HL-60 (cell line): ENCODE results near the gene CCL17.

Experiments used
- DNase-seq, 2 experiments: peaks; one replicate each; pipeline ENCODE4 v3.0.0-alpha.2; 2010 to 2020; ENCODE audit warnings: low read depth in 1 of 2, low spot score in 1 of 2
- H3K27ac ChIP-seq: fragments of 250-450 bp; sonication (Bioruptor Pico); replicated peaks from 2 replicates; pipeline ENCODE4 v1.5.1; 2020; ENCODE audit warnings: mild to moderate bottlenecking, moderate library complexity
- H3K27me3 ChIP-seq: fragments of 250-450 bp; sonication (Bioruptor Pico); 2 replicates; pipeline ENCODE4 v1.5.1; 2021; ENCODE audit warnings: mild to moderate bottlenecking, moderate library complexity; ENCODE audit not compliant: insufficient read depth, poor library complexity, severe bottlenecking
- H3K4me3 ChIP-seq: replicated peaks from 2 replicates; pipeline ENCODE4 v1.5.1; 2011; ENCODE audit warnings: mild to moderate bottlenecking, control low read depth, low read length; ENCODE audit not compliant: insufficient read depth
- GABPA ChIP-seq: IDR thresholded peaks from 2 replicates; pipeline ENCODE4 v1.6.1; 2012; ENCODE audit warnings: low read depth
- POLR2AphosphoS5 ChIP-seq: IDR thresholded peaks from 2 replicates; pipeline ENCODE4 v1.6.1; 2012; ENCODE audit warnings: low read depth
- REST ChIP-seq: IDR thresholded peaks from 2 replicates; pipeline ENCODE4 v1.6.1; 2012; ENCODE audit warnings: low read depth; ENCODE audit not compliant: insufficient replicate concordance
- SPI1 ChIP-seq: IDR thresholded peaks from 2 replicates; pipeline ENCODE4 v1.6.1; 2012; ENCODE audit warnings: low read depth, mild to moderate bottlenecking, borderline replicate concordance
- TF ChIP-seq, protein P1 (sequence below): IDR thresholded peaks from one replicate; pipeline ENCODE4 v1.5.1; 2011; ENCODE audit warnings: low read length, control low read depth, inconsistent platforms; ENCODE audit not compliant: insufficient read depth

Gene CCL17

DNA sequence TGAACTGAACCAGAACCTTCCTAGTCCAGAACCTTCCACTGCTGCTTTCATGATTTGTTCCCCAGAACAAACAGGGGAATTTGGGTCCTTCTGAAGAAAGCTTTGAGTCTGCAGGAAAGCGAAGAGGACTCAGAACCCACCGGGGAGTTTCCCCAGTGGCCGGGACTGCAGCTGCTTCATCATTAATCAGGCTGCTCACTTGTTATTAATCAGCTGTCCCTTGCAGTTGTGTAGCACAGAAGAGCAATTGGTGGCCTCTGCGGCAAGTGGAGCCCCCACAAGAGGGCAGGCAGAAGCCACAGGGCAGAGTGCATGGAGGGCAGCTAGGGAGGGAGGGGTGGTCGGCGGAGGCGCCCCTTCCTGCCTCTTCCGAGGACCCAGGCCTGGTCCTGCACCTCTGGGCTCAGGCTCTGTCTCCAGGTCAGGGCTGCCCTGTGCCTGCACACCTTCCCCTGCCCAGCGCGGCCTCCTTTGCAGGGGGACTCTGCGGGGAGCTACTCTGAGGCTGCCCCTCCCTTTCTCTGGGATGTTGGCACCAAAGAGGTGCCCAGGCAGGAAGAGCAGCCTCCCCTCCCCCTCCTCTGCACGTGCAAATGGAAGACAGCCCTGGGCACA lies 6.9 kb downstream of the CCL17 start:
- no peak overlapping the region for H3K4me3 ChIP-seq
- H3K27me3 ChIP-seq = no peaks in the 10 kb centered on the region
- TF ChIP-seq, protein P1, sequence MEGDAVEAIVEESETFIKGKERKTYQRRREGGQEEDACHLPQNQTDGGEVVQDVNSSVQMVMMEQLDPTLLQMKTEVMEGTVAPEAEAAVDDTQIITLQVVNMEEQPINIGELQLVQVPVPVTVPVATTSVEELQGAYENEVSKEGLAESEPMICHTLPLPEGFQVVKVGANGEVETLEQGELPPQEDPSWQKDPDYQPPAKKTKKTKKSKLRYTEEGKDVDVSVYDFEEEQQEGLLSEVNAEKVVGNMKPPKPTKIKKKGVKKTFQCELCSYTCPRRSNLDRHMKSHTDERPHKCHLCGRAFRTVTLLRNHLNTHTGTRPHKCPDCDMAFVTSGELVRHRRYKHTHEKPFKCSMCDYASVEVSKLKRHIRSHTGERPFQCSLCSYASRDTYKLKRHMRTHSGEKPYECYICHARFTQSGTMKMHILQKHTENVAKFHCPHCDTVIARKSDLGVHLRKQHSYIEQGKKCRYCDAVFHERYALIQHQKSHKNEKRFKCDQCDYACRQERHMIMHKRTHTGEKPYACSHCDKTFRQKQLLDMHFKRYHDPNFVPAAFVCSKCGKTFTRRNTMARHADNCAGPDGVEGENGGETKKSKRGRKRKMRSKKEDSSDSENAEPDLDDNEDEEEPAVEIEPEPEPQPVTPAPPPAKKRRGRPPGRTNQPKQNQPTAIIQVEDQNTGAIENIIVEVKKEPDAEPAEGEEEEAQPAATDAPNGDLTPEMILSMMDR = no peak
- TF ChIP-seq GABPA = no peak
- TF ChIP-seq REST = no peak
- TF ChIP-seq POLR2AphosphoS5 = no peak
- TF ChIP-seq SPI1 = no peak
- no peak for DNase-seq
- no peak overlapping the region for H3K27ac ChIP-seq

DNA sequence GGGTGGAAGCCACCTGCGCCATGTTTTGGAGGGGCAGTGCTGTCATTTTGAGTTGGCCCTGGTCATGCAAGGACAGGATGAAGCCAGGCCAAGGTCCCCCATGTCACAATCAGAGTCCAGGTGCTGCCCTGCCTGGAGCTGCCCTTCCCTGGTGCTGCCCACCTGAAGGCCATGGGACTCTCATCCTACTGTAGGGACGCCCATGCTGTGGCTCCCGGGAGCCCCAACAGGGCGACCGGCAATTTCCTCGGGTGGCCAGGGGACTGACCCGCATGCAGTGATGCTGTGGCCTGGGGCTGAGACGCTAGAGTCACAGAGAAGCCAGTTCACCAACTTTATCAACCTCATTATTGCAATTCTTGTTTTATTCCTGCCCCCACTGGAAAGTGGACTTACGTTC lies 8.0 kb downstream of the CCL17 start:
- DNase-seq = no peak
- Histone ChIP-seq H3K27me3 (no peaks in the 10 kb centered on the region), H3K27ac (no peak overlapping the region), H3K4me3 (no peak overlapping the region)
- no peak for TF ChIP-seq REST
- TF ChIP-seq POLR2AphosphoS5 = no peak
- no peak for TF ChIP-seq GABPA
- TF ChIP-seq SPI1 = no peak
- TF ChIP-seq, protein P1 = no peak

DNA sequence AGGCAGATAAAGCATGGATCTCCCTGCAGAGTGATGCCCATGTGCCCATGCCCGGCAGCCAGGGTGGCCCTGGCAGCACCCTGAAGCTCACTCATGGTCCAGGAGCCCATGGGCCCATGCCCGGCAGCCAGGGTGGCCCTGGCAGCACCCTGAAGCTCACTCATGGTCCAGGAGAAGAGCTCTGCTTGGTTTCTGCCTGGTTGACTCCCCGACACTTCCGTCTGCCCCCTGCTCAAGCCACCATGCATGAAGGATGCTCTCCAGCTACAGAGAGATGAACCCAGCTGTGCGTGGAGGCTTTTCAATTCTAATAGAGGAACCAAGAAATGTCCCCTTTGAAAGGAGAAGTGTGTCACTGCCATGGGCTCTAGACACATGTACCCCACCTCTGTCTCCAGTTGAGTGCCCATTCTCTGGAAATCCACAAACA lies 8.7 kb downstream of the CCL17 start:
- Histone ChIP-seq H3K4me3 (no peak overlapping the region), H3K27ac (no peak overlapping the region), H3K27me3 (no peaks in the 10 kb centered on the region)
- DNase-seq = no peak
- TF ChIP-seq SPI1 (no peak), GABPA (no peak), REST (no peak), POLR2AphosphoS5 (no peak)
- TF ChIP-seq, protein P1 = no peak
